HG02610 (cell line): ENCODE results near the gene TXNDC5.
A peak's percentile ranks its signal among the peaks of the same experiment; 100 is the strongest.

Source experiments
- ATAC-seq: cut with Tn5 transposase; IDR thresholded peaks from one replicate; pipeline ENCODE4 v1.9.1; 2021; ENCODE audit warnings: mild to moderate bottlenecking, moderate library complexity; ENCODE audit not compliant: unreplicated experiment

Gene TXNDC5

GRCh38 chr6:7910654-7911344 is at the start of gene TXNDC5:
TSS of gene TXNDC5 (minus strand) at chr6:7910788. CDS start at chr6:7910776, 12 bp downstream.
- peak; percentile 76 for ATAC-seq

GRCh38 chr6:7960141-7960540 is 49.6 kb upstream of the TXNDC5 start:
- ATAC-seq = no peak

- ATAC-seq = no peak
These were observed 48.9 kb upstream of the TXNDC5 start for GRCh38 chr6:7959453-7959852.

GRCh38 chr6:7958464-7958863 is 47.9 kb upstream of the TXNDC5 start:
- ATAC-seq = no peak

GRCh38 chr6:7956257-7956656 is 45.7 kb upstream of the TXNDC5 start:
- no peak for ATAC-seq

- no peak for ATAC-seq
These were observed 44.1 kb upstream of the TXNDC5 start for GRCh38 chr6:7954477-7955200.

GRCh38 chr6:7953753-7954152 is 43.2 kb upstream of the TXNDC5 start:
- ATAC-seq = no peak

- ATAC-seq = peak; percentile 39
These were observed 29.3 kb upstream of the TXNDC5 start for GRCh38 chr6:7939864-7940228.

- ATAC-seq = peak; percentile 68
These were observed 28.7 kb upstream of the TXNDC5 start for GRCh38 chr6:7939184-7939863.

- no peak for ATAC-seq
These were observed 28.1 kb upstream of the TXNDC5 start for GRCh38 chr6:7938562-7939183.

- ATAC-seq = peak; percentile 99
These were observed 23.2 kb upstream of the TXNDC5 start for GRCh38 chr6:7933794-7934193.

GRCh38 chr6:7932625-7933024 is 22.0 kb upstream of the TXNDC5 start:
- no peak for ATAC-seq

- ATAC-seq = no peak
These were observed 14.3 kb upstream of the TXNDC5 start for GRCh38 chr6:7924867-7925266.

GRCh38 chr6:7922596-7922995 is 12.0 kb upstream of the TXNDC5 start:
- no peak for ATAC-seq

- no peak for ATAC-seq
These were observed 11.1 kb upstream of the TXNDC5 start for GRCh38 chr6:7921632-7922092.

- ATAC-seq = no peak
These were observed 10.5 kb upstream of the TXNDC5 start for GRCh38 chr6:7921046-7921445.

- ATAC-seq = no peak
These were observed 9.8 kb upstream of the TXNDC5 start for GRCh38 chr6:7920425-7920824.

GRCh38 chr6:7919871-7920270 is 9.3 kb upstream of the TXNDC5 start:
- ATAC-seq = no peak

GRCh38 chr6:7918403-7918802 is 7.8 kb upstream of the TXNDC5 start:
- no peak for ATAC-seq

- ATAC-seq = no peak
These were observed 7.1 kb upstream of the TXNDC5 start for GRCh38 chr6:7917729-7918128.

- ATAC-seq = peak; percentile 77
These were observed 6.4 kb upstream of the TXNDC5 start for GRCh38 chr6:7916959-7917358.
